Activated gamma-delta T cell (primary cell): ENCODE results near the gene CYBC1.

Experiments
- DNase-seq: peaks from one replicate; lab custom pipeline; 2025; lab: John Stamatoyannopoulos, UW
- total RNA-seq, 2 donors: gene quantifications; one replicate each; lab custom pipeline; 2026; lab: John Stamatoyannopoulos, UW

The CYBC1 gene
- total RNA-seq, result 176 to 200 reads per million in 2 donors

DNA sequence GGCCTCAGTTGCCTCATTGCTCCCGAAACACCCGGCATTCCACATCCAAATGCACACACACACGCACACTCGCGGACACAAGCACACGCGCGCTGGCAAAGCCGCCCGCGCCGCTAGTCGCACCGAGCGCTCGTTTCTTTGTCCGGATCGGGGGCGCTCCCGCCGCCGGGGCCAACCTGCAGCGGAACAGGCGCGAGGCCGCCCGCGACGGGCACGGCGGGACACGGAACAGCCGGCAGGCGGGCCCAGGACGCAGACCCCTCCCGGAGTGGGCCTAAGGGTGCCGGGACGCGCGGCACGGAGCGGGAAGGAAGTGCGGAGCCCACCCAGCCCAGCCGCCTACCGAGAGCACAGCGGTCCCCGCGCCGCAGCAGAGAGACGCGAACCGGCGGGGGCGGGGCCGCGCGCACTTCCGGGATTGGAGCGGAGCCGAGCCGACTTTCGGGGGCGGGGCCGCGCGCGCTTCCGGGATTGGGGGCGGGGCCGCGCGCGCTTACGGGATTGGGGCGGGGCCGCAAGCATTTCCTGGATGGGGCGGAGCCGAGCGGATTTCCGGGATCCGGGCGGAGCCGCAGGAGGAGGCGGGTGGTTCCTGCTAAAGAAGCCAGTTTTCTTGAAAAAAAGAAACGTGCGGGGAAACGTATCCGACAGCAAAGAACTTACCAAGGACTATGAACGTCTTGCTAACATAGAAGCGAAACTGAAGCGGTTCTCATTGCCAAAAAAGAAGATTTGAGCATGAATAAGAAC lies at the start of gene CYBC1:
TSS of gene CYBC1 (minus strand) at position 396 of the 750 bp plus-strand sequence. CDS start 1,498 bp downstream, outside the sequence.
- peak; percentile 95 for DNase-seq

DNA sequence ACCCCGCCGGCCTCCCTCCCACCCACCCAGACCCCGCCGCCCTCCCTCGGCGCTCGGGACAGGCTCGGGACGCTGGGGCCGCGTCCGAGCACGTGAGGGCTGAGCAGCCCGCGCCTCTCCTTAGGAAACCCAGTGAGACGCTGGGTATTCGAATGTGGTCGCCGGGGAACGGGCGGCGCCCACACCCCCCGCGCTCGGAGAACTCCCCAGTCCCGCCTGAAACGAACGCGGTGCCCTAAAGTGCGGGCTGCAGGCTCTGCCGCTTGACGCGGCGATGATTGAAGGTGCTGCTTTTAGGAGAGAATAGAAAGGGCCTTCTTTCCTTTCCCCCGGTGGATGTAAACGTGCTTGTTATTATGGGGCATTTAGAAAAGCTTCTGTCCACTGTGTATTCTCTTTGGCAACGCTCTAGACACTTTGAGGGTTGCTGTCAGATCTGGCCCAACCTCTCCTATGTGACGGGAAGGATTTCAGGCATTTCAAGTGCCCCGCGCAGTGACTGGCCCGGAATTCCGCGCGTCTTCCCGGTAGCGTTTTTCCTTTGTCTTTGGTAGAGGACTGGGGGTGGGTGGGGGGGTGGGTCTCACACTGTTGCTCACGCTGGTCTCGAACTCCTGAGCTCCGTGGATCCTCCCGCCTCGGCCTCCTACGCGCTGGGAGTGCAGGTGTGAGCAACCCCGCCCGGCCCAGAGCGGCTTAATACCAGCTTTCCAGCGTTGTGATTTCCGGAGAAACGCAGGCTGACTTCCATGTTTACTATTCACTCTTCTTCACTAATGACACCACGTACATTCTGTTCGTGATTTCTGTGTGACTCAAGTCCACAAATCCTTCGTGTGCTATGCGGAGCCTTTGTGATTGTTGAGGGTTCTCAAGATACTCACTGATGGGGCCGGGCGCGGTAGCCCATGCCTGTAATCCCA lies 47.2 kb upstream of the CYBC1 start:
- peak; percentile 55 for DNase-seq

DNA sequence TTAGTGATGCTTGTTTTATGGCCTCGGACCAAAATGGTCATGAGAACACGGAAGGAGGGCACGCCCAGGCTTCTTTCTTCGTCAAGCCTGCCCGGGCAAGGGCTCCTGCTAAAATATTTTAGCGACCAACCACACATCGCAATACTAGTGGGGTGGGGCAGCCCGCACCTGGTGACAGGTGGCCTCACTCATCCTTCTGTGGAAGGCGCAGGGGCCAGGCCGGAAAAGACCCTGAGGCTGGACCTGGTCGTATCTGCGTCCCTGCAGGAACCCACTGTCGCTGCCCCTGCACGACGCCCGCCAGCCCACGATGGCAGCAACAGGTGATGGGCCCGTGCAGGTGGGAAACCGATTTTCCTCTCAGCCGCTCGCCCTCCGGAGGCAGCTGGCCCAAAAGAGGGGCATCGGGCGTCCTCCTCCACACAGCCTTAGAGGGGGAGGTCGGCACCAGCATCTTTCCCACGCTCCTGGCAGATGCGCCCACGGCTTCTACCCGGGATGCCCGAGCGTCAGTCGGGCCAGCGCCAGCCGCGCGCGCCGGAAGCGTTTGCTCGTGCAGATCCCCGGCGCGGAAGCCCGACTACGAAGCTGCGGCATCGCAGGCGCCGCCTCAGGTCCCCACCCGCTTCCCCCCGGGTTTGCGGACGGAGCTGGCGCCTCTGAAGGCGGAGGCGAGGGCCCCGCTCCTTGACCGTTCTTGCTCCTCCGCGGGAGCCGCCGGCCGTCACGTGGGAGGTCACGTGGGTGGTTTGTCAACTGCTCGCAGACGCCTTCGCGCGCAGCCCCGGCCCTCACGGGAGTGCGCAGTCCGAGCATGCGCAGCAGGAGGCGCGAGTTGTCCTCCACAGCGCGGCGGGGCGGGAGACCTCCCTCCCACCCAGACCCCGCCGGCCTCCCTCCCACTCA lies 46.2 kb upstream of the CYBC1 start:
- peak; percentile 89 for DNase-seq

DNA sequence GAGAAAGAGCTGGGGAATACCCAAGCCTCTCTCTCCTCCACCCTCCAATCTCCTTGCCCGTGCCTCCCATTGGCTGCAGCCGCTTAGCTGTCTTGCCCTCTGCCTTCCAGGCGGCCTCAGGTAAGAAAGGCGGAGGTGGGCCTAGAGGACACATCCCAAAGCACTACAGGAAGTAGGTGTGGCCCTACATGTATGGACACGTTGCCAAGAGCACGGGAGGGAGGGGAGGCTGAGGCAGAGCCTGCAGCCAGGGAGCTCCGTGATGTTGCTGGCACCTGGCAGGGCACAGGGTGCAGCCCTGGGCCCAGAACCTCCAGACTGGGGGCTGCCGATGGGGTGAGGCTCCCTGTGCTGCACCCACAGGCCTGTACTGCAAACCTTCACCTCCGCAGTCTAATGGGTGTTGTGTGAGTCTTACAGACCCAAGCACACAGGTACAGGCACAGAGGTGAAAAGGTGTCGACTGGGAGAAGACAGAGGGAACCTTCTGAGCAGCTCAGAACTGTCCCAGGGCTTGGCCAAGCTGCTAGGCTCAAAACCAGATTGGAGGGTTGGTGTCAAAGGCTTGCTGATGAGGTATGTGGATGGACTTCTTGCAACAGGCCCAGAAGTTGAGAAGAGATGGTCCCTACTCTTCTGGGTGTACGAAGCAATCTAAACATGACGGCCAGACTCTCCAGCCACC lies 45.4 kb upstream of the CYBC1 start:
- no peak for DNase-seq

- peak; percentile 47 for DNase-seq
These were observed 43.9 kb upstream of the CYBC1 start for GRCh38 chr17:82494236-82495055.

- DNase-seq, result no peak
These were observed 42.8 kb upstream of the CYBC1 start for GRCh38 chr17:82493226-82493781.

- DNase-seq, result no peak
These were observed 42.2 kb upstream of the CYBC1 start for GRCh38 chr17:82492643-82493225.

GRCh38 chr17:82491533-82491932 lies 41.0 kb upstream of the CYBC1 start:
- no peak for DNase-seq

- no peak for DNase-seq
These were observed 40.6 kb upstream of the CYBC1 start for GRCh38 chr17:82491196-82491530.

DNA sequence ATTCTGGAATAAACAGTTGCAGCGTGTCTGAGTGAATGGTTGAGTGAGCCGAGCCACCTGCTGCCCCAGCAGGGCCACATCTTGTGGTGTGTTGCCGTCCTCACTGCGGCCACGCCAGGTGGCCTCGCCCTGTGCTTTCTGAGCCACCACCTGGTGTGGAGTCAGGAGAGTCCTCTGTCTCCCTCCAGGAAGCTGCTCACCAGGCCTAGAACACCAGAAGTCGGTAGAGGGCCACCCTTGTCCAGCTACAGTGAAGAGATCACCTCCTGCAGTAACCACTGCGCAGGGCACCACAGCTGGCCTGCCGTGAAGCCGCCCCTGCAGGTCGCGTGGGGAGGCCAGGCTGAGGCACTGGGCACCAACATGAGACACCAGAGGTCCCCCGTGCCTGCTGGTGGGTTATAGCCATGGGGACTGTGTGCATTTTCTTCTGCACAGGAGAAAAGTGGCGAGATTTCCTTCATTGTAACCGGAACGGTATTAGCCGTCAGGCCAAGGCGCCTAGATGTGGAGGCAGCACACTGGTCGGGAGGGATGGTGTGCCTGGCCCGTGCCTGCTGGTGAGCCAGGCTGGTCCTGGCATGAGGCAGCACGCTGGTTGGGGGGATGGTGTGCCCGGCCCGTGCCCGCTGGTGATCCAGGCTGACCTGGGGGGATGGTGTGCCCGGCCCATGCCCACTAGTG lies 40.1 kb upstream of the CYBC1 start:
- DNase-seq, result no peak

DNA sequence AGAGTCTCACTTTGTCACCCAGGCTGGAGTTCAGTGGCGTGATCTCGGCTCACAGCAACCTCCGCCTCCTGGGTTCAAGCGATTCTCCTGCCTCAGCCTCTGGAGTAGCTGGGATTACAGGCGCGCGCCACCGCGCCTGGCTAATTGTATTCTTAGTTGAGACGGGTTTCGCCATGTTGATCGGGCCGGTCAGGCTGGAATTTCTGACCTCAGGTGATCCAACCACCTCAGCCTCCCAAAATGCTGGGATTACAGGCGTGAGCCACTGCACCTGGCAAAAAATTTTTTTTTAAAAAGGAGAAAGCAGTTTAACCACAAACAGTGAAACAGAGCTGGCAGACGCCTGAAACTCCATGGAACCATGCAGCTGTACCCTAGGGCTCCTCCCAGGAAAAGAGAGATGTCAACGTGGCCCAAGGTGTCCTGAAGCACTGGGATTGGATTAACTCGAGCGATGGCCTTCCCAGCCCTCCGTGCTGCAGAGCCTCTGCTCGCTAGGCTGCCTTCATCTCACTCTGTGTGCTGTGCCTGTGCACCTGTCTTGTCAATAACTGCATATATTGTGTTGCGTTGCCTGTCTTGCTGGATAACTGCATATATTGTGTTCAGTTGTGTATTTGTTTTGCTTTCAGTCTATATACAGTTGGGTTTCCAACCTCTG lies 39.4 kb upstream of the CYBC1 start:
- no peak for DNase-seq

DNA sequence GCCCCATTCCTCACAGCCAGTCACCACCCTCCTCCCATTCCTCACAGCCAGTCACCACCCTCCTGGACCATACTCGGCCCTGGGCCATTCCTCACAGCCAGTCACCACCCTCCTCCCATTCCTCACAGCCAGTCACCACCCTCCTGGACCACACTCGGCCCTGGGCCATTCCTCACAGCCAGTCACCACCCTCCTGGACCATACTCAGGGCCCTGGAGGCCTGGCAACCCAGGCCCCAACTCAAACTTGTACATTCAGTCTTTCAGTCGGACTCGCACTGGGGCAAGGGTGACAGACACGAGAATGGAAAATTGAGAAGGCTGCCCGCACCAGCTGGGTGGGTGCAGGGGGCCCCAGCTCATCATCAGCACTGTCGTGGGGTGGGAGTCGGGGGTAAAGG lies 38.6 kb upstream of the CYBC1 start:
- DNase-seq, result no peak

- no peak for DNase-seq
These were observed 37.4 kb upstream of the CYBC1 start for GRCh38 chr17:82487910-82488309.

GRCh38 chr17:82486231-82487094 lies 35.9 kb upstream of the CYBC1 start:
- DNase-seq, result no peak

GRCh38 chr17:82483836-82484235 lies 33.3 kb upstream of the CYBC1 start:
- no peak for DNase-seq

DNA sequence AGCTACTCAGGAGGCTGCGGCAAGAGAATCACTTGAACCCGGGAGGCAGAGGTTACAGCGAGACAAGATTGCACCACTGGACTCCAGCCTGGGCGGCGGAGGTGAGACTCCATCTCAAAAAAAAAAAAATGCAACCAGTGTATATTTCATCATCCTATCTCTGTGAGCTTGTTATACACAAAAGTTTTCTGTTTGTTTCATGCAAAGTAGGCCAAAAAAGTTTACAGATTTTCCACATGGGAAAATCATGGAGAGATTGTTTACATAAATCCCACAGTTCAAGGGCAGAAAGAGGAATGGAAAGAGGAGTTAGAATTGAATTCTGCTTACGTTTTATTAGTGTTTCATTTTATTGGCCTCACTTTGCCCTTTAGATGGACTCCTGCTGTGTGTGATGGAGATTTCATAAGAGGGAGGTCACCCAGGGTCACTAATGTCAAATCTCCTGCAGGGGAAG lies 32.7 kb upstream of the CYBC1 start:
- DNase-seq, result no peak

GRCh38 chr17:82480318-82480717 lies 29.8 kb upstream of the CYBC1 start:
- DNase-seq, result no peak

GRCh38 chr17:82479602-82480001 lies 29.1 kb upstream of the CYBC1 start:
- DNase-seq, result no peak
